ENCODE measurements around the gene CHAD. TPM values are rescaled to one million over a fixed set of nuclear protein-coding genes. Genes with fewer than 3 reads are reported as not detected.

The CHAD gene
- polyA plus RNA-seq (2011; rRNA removed): not detected in 2 replicates
- not detected in 2 replicates for polyA minus RNA-seq (2011; rRNA and poly(A)+ RNA removed)

- TF ChIP-seq CTCF (IDR thresholded peaks at IDR 0.05; ENCODE audit: insufficient read depth, low read depth, low read length): no peak
- ChIA-PET POLR2A (no interaction called here), CTCF (interaction anchor here (0.8 to 3.8 kb wide), 3 partner anchors 10 to 14 kb away, joined by 4 to 19 read pairs (median 4); partner anchors contain the start of gene RSAD1)
- H3K27me3 ChIP-seq (ENCODE audit: control insufficient read depth, insufficient read depth, low read length): peaks cover 20% of the 10 kb centered on the region
- peak within 1 kb of the TSS; percentile 25 for H3K4me3 ChIP-seq (ENCODE audit: low read depth, low read length)
- DNase-seq (ENCODE audit: low read depth): no peak
- no peaks in the 10 kb centered on the region for H3K36me3 ChIP-seq (ENCODE audit: control insufficient read depth, insufficient read depth, low read length)
Measured at GRCh38 chr17:50468304-50469207, at the start of gene CHAD. Gene CHAD, minus strand, starts transcription at chr17:50468880. Its CDS starts 67 bp downstream, at chr17:50468813.

GRCh38 chr17:50517504-50518383, 49.1 kb upstream of the CHAD start:
- Histone ChIP-seq H3K27me3 (ENCODE audit: control insufficient read depth, insufficient read depth, low read length) (peaks cover 6% of the 10 kb centered on the region), H3K36me3 (ENCODE audit: control insufficient read depth, insufficient read depth, low read length) (no peaks in the 10 kb centered on the region), H3K4me3 (ENCODE audit: low read depth, low read length) (no peak overlapping the region)
- TF ChIP-seq CTCF (IDR thresholded peaks at IDR 0.05; ENCODE audit: insufficient read depth, low read depth, low read length): no peak
- ChIA-PET CTCF (interaction anchor here (3.5 kb wide), 1 partner anchor 16 kb away, joined by 14 read pairs; no protein-coding TSS in a partner anchor), POLR2A (no interaction called here)
- DNase-seq (ENCODE audit: low read depth): no peak

GRCh38 chr17:50517011-50517410, 48.3 kb upstream of the CHAD start:
- no peak for DNase-seq (ENCODE audit: low read depth)
- TF ChIP-seq CTCF (IDR thresholded peaks at IDR 0.05; ENCODE audit: insufficient read depth, low read depth, low read length): no peak
- peaks cover 6% of the 10 kb centered on the region for H3K27me3 ChIP-seq (ENCODE audit: control insufficient read depth, insufficient read depth, low read length)
- no peak overlapping the region for H3K4me3 ChIP-seq (ENCODE audit: low read depth, low read length)
- ChIA-PET CTCF (interaction anchor here (3.5 kb wide), 1 partner anchor 15 kb away, joined by 14 read pairs; no protein-coding TSS in a partner anchor), POLR2A (no interaction called here)
- H3K36me3 ChIP-seq (ENCODE audit: control insufficient read depth, insufficient read depth, low read length): no peaks in the 10 kb centered on the region

- no peak overlapping the region for H3K4me3 ChIP-seq (ENCODE audit: low read depth, low read length)
- POLR2A ChIA-PET: interaction anchor here (0.6 kb wide), 1 partner anchor 301 kb away, joined by 14 read pairs; no protein-coding TSS in a partner anchor
- peaks cover 2% of the 10 kb centered on the region; the same call in 1 of the 2 replicates for H3K27me3 ChIP-seq (ENCODE audit: control insufficient read depth, insufficient read depth, low read length)
- TF ChIP-seq CTCF (IDR thresholded peaks at IDR 0.05; ENCODE audit: insufficient read depth, low read depth, low read length): no peak
- no peaks in the 10 kb centered on the region for H3K36me3 ChIP-seq (ENCODE audit: control insufficient read depth, insufficient read depth, low read length)
- DNase-seq (ENCODE audit: low read depth): no peak
- CTCF ChIA-PET: interaction anchor here (0.8 to 3.5 kb wide), 6 partner anchors 8 to 37 kb away, joined by 3 to 14 read pairs (median 3); partner anchors contain the start of gene EPN3
Measured at GRCh38 chr17:50514936-50515702, 46.4 kb upstream of the CHAD start.
